GM19324 (cell line): ENCODE data around the gene ISM1.

Source experiments
- ATAC-seq: cut with Tn5 transposase; IDR thresholded peaks from one replicate; pipeline ENCODE4 v1.9.1; 2021; ENCODE audit warnings: mild to moderate bottlenecking, moderate library complexity; ENCODE audit not compliant: unreplicated experiment, low FRiP score

The ISM1 gene

GRCh38 chr20:13220904-13221297, at the start of gene ISM1:
Gene ISM1 (plus strand): TSS chr20:13221274. CDS start chr20:13221777, 503 bp downstream.
- ATAC-seq, result no peak

GRCh38 chr20:13173201-13173600, 47.9 kb upstream of the ISM1 start:
- ATAC-seq, result no peak

- no peak for ATAC-seq
Measured at GRCh38 chr20:13174402-13174801, 46.7 kb upstream of the ISM1 start.

GRCh38 chr20:13180986-13181889, 39.8 kb upstream of the ISM1 start:
- ATAC-seq, result no peak

GRCh38 chr20:13183005-13183404, 38.1 kb upstream of the ISM1 start:
- ATAC-seq, result no peak

GRCh38 chr20:13186043-13186774, 34.9 kb upstream of the ISM1 start:
- no peak for ATAC-seq

GRCh38 chr20:13187899-13188298, 33.2 kb upstream of the ISM1 start:
- no peak for ATAC-seq

- no peak for ATAC-seq
Measured at GRCh38 chr20:13199279-13199678, 21.8 kb upstream of the ISM1 start.

GRCh38 chr20:13200767-13201500, 20.1 kb upstream of the ISM1 start:
- no peak for ATAC-seq

GRCh38 chr20:13202565-13202964, 18.5 kb upstream of the ISM1 start:
- no peak for ATAC-seq

- ATAC-seq, result no peak
Measured at GRCh38 chr20:13205425-13205824, 15.6 kb upstream of the ISM1 start.

GRCh38 chr20:13205848-13206434, 15.1 kb upstream of the ISM1 start:
- no peak for ATAC-seq

GRCh38 chr20:13207016-13207415, 14.1 kb upstream of the ISM1 start:
- ATAC-seq, result no peak

GRCh38 chr20:13211956-13212618, 9.0 kb upstream of the ISM1 start:
- ATAC-seq, result no peak

GRCh38 chr20:13212750-13213149, 8.3 kb upstream of the ISM1 start:
- no peak for ATAC-seq

- no peak for ATAC-seq
Measured at GRCh38 chr20:13213335-13213734, 7.7 kb upstream of the ISM1 start.

- no peak for ATAC-seq
Measured at GRCh38 chr20:13216533-13216932, 4.5 kb upstream of the ISM1 start.

GRCh38 chr20:13219327-13220193, 1.5 kb upstream of the ISM1 start:
- no peak for ATAC-seq

- ATAC-seq, result no peak
Measured at GRCh38 chr20:13220194-13220903, 725 bp upstream of the ISM1 start.
